Activated gamma-delta T cell treated with Interleukin-2 at 50 U/mL for 16 hours (primary cell): Measurements from ENCODE around the gene IGF2BP2.
"Not testable (repeated sequence)": the region's sequence is repeated elsewhere in the genome, so short reads cannot be mapped to it uniquely, and the experiment has no call there.

Source experiments
- DNase-seq: peaks from one replicate; pipeline ENCODE4 v3.0.0-alpha.2; 2020

Gene IGF2BP2

DNA sequence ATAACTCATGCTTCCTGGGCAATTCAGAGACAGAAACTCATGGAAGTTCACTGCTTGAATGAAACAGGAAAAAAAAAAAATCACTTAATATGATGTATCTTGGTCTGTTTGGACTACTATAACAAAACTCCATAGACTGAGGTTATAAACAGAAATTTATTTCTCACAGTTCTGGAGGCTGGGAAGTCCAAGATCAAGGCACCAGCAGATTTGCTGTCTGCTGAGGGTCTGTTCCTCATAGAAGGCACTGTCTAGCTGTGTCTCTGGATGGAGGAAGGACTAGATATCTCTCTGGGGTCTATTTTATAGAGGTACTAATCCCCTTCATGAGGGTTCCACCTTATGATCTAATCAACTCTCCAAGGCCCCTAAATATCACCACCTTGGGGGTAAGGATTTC is 119.3 kb downstream of the IGF2BP2 start:
- no peak for DNase-seq

DNA sequence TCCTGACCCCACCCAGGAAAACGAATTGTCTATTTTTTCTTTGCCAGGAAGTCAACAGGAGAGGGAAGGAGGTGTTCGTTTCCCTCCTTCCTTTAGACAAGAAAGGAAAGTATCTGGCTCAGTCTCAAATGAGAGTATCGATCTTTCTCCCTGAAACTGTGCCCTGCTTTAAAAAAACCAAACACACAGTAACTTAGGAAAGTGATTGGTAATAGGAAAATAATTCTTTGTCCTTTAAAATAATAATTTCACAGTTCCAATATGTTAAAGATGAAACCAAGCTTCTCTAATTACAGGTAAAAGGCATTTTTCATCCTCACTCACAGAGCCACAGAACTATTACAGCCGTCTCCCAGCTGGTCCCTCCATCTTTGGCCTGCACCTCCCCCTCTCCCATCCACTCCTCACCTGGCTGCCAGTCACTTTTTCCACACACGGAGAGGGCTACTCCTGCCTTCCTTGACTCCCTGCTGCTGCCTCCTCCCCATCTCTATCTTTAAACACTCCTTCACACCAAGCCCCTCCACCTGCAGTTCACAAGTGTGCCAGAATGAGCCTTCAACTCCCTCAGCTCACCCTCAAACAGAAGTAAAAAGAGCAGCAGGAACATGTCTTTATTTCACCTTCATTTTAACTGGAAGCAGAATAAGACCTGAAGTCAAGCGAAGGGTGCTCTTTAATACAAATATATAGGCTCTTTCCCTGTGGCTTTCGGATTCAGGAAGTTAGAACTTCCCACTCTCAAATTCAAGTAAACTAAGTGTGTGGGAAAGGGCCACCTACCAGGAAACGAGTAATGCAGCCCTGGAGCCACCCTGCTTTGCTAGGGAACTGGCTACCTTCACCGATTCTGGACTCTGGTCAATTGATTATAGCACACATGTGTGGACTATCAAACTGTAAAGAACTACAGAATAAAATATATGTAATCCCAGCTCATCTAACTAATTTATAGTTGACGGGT is 122.3 kb downstream of the IGF2BP2 start:
- DNase-seq, result no peak

DNA sequence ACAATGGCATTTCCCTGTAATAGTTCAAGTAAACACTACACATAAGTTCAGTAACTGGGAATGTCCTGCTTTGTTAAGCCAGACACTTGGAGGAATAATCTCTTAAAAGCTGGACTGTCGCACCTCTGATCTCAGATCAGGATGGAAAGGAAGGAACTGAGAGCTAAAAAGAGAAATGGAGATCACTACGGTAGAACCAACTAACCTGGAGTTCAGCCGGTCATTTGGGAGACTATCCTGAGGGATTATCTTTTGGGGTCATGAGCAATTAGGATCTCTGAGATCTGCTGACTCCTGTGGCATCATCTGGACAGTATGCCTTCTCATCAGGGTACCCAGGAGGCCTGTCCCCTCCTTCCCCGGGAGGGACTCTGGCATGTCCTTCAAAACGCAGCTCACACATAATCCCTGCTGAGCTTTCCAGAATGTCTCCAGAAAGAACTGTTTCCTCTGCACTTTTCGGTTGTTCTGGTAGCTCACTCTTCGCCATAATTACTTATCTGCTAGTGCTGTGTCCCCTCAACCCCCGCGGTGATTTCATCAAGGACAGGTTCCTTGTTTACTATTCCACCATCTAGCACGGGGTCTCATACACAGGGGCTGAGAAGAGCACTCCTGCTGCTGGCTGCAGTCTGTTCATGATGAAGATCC is 123.1 kb downstream of the IGF2BP2 start:
- DNase-seq, result no peak

DNA sequence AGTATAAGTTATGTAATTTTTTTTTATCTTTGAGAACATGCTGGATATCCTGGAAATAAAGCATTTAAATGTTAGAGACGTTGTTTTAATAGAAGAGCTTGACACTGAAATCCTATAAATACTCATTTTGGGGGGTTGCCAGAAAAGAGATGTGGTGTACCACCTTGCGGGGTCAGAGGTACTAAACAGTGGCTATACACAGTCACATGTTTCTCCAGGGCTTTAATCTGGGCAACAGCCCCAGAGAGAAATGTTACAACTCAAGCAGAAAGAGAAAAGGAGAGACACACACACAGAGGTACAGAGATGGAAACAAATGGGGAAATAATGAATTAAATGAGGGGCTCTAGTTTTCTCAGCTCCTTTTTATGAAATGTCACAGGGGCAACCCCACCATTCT is 124.9 kb downstream of the IGF2BP2 start:
- no peak for DNase-seq

DNA sequence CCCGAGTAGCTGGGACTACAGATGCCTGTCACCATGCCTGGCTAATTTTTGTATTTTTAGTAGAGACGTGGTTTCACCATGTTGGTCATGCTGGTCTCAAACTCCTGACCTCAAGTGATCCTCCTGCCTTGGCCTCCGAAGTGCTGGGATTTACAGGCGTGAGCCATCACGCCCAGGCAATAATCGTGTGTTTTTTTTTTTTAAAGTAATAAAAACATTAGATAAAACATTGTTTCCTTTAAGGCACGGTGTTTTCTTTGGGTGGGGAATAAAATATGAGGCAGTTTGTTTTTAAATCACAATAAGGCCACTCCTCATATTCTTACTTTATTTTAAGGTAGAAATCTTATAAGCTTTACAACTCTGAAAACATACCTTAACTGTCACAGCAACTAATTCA is 127.6 kb downstream of the IGF2BP2 start:
- not testable (repeated sequence) for DNase-seq

DNA sequence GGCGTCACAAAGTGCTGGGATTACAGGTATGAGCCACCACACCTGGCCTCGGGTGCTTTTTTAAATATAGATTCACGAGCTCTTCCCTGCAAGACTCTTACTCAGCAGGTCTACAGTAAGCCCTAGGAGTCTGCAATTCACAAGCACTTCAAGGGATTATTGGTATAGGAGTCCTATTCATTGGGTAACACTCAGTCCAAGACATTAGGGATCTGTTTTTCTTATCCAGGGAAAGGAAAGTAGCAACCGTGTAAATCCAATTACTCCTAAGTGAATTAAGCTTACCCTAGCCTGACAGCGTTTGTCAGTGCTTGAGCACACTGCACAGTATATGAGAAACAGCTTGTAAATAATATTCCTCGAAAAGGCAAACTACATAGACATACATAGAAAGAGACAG is 128.8 kb downstream of the IGF2BP2 start:
- DNase-seq, result no peak

DNA sequence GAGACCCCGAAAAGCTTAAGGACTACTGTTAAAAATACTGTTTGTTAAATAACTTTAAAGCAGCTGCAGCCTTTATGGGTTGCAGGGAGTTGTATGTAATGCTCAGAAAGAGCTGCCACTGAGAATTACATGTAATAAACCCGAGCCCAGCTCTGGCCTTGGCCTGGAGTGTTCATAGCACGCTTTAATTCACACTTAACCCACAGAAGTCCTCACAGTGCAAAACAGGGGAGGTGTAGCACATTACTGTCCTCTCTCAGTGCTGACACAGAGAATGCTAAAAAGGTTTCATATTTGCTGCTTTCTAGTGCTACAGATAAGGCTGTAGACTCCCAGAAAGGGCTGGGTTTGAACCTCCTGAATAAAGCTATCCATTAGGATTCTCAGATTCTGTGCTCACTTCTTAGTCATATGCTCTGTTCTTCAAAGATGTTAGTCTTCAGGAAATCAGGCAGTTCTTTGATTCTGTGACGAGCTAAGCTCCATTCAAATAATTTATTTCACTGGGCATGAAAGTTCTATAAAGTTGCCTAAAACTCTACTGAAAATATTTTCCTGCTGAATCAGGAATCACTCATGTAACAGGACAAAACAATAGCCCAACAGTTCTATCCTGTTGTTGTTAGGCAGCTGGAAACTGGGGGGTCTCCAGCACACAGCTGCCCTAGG is 130.7 kb downstream of the IGF2BP2 start:
- DNase-seq, result no peak

DNA sequence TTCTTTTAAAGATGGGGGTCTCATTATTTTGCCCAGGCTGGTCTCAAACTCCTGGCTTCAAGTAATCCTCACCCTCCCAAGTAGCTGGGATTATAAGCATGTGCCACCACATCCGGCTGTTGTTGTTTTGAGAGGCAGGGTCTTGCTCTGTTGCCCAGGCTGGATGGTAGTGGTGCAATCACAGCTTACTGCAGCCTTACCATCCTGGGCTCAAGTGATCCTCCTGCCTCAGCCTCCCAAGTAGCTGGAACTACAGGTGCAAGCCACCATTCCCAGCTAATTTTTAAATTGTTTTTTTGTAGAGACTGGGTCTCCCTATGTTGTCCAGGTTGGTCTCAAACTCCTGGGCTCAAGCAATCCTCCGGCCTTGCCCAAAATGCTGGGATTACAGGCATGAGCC is 133.2 kb downstream of the IGF2BP2 start:
- no peak for DNase-seq

DNA sequence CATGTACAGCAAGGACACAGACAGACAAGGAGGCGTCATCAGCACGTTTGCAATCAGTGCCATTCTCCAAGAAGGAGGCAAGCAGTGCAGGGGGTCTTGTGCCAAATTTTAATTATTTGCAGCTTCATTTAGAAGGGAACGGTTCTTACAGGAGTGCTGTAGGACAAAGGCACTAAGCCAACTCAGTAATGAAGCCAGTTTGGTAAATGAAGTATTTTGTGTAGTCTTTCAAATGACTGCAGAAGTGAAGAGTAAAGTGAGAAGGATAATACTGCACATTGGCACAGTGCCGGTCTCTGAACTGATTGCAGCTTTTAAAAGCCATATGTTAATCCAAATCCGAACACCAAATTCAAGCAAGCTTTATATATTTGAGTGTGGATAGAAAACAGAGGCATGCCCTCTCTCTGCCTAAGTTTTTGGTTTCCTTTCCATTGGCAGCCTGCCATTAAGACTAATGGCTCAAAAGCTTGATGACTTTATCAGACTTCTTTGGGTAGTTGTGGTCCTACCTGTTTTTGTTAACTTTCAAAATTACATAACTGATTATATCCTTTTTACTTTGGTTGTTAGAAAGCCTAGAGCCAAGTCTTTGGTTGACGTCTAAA is 137.5 kb downstream of the IGF2BP2 start:
- no peak for DNase-seq

DNA sequence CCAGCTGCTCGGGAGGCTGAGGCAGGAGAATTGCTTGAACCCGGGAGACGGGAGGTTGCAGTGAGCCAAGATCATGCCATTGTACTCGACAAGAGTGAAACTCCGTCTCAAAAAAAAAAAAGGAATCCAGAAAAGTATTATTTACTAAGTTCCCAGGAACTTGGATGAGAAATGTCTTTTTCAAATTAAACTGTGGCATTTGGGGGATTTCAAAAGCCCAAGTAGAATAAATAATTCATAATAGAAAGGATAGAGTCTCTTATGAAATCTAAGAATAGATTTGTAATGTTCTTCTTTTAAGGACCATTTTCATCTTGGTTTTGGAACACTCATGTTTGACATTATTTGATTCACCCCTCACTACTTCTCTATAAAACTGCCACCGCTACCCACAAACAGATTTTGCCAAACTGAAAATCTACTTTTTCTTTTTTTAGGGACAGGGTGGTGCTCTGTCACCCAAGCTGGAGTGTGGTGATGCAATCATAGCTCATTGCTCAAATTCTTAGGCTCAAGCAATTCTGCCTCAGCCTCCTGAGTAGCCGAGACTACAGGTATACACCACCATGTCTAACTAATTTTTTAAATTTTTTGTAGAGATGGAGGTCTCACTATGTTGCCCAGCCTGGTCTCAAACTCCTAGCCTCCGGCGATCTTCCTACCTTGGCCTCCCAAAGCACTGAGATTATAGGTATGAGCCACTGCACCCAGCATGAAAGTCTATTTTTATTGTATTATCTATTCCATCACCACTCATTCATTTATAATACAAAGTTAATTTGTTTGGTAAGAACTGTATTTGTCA is 139.4 kb downstream of the IGF2BP2 start:
- no peak for DNase-seq

DNA sequence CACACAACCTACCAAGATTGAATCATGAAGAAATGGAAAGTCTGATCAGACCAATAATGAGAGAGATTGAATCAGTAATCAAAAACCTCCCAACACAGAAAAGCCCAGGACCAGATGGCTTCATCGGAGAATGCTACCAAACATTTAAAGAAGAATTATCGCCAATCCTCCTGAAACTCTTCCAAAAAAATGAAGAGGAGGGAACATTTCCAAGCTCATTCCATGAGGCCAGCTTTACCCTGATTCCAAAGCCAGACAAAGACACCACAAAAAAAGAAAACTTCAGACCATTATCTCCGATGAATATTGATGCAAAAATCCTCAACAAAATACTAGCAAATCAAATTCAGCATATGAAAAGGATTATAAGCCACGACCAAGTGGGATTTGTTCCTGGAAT is 144.6 kb downstream of the IGF2BP2 start:
- no peak for DNase-seq

DNA sequence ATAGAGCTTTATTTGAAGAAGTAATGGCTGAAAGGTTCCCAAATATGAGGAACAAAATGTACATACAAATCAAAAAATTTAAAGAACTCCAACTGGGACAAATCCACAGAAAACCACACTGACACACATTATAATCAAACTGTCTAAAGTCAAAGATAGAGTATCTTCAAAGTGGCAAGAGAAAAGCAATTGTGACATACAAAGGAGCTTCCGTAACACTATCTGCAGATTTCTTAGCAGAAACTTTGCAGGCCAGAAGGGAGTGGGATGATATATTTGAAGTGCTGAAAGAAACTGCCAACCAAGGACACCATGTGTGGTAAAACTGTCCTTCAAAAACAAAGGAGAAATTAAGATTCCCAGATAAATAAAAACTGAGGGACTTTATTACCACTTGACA is 146.8 kb downstream of the IGF2BP2 start:
- no peak for DNase-seq

DNA sequence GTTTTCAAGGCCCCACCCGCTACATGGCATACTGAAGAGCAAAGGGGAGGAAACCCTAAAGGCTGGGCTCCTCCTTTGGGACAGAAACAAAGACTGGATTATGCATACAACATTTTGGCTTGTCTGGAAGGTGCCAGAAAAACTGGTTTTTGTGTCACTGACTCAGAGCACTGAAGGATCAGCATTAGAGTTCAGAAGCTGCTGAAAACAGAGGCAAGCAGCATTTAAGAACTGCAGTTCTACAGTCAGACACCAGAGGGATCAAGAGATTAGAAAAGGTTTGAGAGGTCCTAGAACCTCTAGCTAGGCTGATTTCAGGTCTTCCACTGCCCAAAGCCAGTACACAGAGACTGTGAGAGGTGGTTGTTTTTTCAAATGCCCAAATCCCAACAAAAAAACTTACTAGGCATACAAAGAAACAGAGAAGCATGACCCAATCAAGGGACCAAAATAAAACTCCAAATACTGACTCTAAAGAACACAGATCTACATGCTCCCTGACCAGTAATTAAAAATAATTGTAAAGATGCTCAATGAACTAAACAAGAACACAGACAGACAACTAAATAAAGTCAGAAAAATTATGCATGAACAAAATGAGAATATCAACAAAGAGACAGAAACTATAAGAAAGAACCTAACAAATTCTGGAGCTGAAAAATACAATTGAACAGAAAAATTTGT is 147.6 kb downstream of the IGF2BP2 start:
- DNase-seq, result no peak

DNA sequence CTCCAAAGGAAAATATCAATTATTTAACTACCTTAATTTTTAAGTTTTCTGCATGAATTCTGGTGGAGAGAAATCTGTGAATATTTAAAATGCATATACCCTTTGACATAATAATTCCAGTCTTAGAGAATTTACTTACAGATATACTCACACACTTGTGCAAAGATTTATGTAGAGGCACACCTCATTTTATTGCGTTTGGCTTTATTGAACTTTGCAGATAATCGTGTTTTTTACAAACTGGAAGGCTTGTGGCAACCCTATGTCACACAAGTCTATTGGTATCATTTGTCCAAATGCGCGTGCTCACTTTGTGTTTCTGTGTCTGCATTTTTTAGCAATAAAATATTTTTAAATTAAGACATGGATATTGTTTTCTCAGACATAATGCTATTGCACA is 157.3 kb downstream of the IGF2BP2 start:
- DNase-seq, result no peak

DNA sequence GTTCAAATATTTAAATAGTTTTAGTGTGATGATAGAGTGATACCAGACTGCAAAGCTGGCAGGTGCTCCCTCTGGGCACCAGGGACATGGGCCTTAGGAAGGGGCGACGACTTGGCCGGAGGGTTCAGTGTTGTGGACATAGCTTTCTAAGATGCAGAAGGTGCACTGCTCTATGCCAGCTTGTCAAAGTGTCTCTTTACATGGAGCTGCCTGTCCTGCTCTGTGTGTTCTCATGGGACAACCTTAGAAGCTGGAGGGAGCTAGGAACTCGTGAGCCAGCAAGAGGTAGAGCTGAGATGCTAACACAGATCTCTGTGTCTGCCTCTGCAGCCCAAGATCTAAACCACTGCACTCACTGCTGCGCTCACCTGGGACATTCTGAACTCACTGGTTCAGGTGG is 160.9 kb downstream of the IGF2BP2 start:
- no peak for DNase-seq

DNA sequence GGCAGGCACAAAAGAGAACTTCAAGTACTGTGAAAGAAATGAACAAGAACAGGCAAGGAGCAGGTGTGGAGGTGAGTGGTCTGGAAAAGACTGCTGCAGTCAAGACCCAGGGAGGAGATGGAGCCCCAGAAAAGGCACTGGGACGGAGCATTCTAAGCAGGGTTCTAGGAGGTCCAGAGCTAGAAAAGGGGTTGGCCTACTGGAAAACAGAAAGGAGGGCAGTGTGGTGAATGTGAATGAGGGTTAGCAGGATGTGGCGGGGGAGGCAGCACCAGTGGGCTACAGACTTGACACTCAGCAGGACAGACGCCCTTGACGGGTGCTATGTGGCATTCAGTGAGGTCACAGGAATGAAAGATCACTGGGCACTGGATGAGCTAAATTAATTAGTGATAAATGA is 163.1 kb downstream of the IGF2BP2 start:
- DNase-seq, result no peak

DNA sequence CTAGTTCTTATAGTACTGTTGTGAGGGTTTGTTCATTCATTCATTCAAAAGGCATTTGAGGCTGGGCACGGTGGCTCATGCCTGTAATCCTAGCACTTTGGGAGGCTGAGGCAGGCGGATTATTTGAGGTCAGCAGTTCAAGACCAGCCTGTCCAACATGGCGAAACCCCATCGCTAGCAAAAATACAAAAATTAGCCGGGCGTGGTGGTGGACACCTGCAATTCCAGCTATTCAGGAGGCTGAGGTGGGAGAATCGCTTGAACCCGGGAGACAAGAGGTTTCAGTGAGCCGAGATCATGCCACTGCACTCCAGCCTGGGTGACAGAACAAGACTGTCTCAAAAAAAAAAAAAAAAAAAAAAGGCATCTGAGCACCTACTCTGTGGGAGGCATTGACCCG is 163.5 kb downstream of the IGF2BP2 start:
- DNase-seq, result not testable (repeated sequence)

DNA sequence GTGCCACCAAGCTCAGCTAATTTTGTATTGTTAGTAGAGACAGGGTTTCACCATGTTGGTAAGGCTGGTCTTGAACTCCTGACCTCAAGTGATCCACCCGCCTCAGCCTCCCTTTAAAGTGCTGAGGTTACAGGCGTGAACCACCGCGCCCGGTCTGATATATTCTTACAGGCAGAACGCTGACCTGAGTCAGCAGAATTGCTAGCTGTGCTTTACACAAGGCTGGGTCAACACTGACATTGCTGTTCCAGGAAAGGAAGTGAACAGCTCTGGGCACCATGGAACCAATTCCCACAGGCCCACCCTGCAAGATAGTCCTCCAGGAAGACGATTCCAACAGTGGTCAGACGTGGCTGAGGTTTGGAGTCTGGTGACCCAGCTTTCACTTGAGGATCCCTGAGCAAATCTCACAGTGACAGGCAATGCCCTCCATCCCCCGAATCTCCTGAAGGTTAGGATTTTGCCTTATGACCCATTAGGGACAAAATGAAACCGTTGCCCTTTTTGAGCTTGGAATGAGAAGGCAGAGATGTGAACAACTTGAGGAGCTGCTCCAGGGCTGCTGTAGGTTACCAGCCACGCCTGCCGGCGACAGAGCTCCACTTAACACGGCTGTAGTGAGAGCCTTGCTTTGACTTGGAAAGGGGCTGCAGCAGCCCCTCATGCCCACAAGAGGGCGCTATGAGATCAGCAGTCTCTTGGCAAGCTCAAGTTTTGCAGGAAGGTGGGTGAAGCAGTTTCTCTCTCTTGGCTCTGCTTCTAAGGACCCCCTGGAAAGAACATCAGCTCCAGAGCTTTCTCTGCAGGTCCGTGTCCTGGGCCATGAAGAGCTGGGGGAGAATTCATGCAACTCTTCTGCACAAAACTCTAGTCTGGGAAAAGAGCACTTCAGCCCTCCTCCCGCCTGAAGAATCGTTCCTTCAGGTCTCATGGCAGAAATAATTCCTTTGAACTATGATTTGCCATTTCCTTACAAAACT is 164.6 kb downstream of the IGF2BP2 start:
- peak; percentile 54 for DNase-seq

DNA sequence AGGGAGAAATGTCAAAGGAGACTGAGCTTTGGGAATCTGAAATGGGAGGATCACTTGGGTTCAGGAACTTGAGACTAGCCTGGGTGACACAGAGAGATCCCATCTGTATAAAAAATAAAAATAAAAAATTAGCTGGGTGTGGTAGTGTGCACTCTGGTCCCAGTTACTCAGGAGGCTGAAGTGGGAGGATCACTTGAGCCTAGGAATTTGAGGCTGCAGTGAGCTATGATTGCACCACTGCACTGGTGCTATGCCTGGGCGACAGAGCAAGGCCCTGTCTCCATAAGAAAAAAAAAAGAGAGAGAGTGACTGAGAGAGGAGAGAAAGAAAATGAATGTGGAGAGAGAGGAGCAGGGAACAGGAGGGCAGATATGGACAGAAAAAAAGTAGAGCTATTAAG is 165.9 kb downstream of the IGF2BP2 start:
- DNase-seq, result no peak

DNA sequence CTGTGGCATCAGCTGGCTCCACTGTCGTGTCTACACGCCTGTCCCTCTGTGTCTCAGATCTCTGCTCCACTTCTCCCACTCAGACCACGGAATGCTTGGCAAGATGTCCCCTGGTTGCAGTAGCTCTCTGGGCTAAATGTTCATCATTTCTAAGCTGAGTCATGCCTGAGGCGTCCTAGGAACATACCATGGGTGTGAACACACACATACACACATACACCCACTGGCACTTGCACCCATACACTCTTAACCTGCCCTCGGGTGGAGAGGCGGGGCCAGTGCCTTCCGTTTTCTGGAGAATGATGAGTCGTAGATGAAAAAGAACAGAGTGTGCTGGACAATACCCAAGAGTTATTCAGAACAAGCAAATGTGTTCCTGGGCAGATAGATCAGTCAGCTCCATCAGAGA is 166.3 kb downstream of the IGF2BP2 start:
- DNase-seq, result no peak
